Endometrial microvascular endothelial cells (primary cell): ENCODE results near the gene LLGL1. TPM values are rescaled to one million over a fixed set of nuclear protein-coding genes. Genes with fewer than 3 reads are reported as not detected.

Experiments
- in situ Hi-C: cut with HindIII; loops from 2 replicates; pipeline ENCODE4 v1.10.0; 2017; ENCODE audit warnings: low sequenced_read_pairs, low pct_unique_long_range_greater_than_20kb; ENCODE audit errors: inconsistent ontology term
- total RNA-seq: library from RNA; depleted of rRNA; stranded (reverse); fragments of >200 nt; gene quantifications from one replicate; pipeline ENCODE4 v1.2.3, GENCODE V29; 2015; ENCODE audit errors: inconsistent ontology term

LLGL1 gene
- total RNA-seq, 1 donor from 2014 or later = 47.8 TPM

DNA sequence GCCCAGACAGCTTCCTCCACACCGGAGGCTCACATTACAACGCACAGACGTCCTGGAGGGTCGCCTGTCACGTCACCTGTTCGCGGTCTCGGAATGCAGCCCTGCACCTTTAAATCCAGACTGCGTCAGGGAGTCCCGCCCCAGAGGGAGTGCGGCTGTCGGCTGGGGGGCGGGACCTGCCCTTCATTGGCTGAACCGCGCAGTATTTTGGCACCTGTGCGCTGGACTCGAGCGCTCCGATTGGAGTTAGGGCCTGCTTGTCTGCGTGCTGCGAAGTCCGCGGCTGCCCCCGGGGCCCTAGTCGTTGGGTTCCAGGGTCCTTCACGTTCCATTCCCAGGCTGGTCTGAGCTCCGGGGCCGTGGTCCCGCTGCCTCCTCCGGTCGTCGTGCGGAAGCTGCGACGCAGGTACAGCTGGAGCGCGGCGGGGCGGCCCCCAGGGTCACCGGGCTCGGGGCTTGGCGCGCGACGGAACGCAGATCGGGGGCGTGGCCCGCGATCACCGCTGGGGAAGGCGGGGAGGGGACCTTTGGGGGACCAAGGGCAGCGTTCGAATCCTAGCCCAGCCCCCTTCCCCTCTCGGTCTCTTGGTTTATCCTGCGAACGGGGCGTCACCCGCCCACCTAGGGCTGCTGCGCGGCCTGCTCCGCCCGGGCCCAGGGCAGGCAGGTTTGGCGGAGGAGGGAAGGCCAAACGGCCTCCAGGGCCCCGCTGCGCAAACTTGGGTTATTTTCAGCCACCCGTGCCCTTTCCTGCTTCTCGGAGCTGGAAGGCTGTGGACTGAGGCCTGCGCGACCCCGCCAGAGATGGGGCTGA is 35.1 kb downstream of the LLGL1 start, which contains the start of gene MIEF2:
MIEF2 (plus strand) TSS at position 331 of the 814 bp plus-strand sequence. CDS start 2,059 bp downstream, outside the sequence.
- in situ Hi-C loops = no loop called here

DNA sequence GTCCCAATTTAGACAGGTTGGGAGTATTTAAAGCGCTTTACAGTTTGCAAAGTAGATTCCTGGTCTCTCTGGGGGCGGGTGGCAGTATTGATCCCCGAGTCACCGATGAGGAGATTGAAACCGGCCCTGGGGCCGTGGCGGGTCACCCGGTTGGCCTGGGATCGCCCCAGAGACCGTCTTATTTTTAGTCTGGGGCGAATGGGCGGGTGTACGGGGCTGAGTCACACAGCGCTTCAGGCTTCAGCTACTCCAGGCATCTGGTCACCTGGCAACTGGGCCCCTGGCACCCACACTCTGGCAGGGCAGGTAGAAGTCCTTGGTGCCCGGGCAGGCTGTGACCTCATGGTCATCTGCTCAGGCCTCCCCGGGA is 35.7 kb downstream of the LLGL1 start:
- in situ Hi-C loops = no loop called here

DNA sequence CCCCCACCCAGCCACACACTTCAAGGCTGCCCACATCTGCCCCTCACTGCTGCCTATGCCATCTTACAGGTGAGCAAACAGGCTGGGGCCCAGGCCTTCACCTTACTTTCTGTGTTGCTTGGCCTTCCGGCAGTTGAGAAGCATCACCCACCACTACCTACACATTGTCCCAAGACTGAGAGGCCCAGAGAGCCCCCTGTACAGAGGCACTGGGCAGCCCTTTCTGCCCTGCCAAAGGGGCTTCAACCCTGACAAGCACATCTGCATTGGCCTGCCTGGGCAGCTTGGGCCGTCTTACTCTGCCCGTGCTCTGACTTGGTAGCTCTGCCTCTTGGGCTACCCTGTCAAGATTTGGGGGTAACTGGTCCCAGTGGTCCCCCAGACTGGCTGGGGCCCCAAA is 36.2 kb downstream of the LLGL1 start:
- in situ Hi-C loops = no loop called here

DNA sequence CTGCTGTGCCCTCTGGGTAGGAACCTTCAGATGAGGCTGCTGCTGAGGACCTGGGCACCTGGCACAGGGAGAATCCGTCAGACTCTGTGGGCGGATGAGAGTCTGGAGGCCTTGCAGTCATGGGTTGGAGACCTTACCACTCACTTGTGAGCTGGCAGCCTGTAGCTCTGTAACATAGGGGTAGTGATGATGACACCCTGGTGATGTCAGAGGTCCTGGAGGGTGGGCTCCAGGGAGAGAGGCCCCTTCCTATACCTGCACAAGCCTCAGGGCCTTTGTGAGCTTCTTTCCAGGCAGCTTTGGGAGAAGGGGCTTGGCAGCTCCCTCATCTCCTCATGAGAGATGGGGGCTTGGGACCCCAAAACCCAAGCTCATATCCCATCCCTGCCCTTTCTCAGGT is 36.7 kb downstream of the LLGL1 start:
- in situ Hi-C loops = no loop called here

DNA sequence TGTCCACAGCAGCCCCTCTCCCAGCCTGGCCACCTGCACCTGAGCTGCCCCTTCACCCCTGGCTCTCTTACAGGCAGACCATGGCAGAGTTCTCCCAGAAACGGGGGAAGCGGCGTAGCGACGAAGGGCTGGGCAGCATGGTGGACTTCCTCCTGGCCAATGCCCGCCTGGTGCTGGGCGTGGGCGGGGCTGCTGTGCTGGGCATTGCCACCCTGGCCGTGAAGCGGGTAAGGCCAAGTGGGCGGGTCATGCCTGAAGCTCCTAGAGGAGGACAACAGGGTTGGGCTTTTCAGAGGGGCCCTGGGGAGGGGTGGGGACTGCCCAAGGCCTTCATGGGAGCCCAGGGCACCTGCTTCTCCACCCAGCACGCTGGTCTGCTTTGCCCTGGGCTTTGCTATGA is 37.2 kb downstream of the LLGL1 start:
- in situ Hi-C loops = no loop called here

DNA sequence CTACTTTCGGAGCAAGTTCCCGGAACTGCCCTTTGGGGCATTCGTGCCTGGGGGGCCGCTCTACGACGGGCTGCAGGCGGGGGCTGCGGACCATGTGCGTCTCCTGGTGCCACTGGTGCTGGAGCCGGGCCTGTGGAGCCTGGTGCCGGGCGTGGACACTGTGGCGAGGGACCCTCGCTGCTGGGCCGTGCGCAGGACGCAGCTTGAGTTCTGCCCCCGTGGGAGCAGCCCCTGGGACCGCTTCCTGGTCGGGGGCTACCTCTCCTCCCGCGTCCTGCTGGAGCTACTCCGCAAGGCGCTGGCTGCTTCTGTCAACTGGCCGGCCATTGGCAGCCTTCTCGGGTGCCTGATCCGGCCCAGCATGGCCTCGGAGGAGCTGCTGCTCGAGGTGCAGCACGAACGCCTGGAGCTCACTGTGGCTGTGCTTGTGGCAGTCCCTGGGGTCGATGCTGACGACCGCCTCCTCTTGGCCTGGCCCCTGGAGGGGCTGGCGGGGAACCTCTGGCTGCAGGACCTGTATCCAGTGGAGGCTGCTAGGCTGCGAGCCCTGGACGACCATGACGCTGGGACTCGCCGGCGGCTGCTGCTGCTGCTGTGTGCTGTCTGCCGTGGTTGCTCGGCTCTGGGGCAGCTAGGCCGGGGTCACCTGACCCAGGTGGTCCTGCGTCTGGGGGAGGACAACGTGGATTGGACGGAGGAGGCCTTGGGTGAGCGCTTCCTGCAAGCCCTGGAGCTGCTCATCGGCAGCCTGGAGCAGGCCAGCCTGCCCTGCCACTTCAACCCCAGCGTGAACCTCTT is 38.6 kb downstream of the LLGL1 start:
- in situ Hi-C loops = no loop called here

DNA sequence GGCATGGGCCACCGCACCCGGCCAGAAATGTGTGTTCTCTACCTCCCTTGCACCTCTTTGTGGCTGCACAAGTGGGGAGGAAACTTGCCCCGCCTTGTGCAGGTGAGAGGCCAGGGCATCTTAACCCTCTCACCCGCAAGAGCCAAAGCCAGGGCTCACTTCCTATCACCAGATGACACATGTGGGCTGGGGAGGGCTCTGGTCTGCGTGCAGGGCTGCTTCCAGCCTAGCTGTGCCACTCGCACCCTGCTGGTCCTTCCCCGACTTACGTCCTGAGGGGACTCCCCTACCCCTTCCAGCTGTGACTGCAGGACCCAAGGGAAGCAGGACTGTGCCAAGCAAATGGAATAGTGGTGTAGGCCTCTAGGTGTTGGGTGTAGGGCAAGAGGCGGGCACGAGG is 41.9 kb downstream of the LLGL1 start:
- in situ Hi-C loops = no loop called here

DNA sequence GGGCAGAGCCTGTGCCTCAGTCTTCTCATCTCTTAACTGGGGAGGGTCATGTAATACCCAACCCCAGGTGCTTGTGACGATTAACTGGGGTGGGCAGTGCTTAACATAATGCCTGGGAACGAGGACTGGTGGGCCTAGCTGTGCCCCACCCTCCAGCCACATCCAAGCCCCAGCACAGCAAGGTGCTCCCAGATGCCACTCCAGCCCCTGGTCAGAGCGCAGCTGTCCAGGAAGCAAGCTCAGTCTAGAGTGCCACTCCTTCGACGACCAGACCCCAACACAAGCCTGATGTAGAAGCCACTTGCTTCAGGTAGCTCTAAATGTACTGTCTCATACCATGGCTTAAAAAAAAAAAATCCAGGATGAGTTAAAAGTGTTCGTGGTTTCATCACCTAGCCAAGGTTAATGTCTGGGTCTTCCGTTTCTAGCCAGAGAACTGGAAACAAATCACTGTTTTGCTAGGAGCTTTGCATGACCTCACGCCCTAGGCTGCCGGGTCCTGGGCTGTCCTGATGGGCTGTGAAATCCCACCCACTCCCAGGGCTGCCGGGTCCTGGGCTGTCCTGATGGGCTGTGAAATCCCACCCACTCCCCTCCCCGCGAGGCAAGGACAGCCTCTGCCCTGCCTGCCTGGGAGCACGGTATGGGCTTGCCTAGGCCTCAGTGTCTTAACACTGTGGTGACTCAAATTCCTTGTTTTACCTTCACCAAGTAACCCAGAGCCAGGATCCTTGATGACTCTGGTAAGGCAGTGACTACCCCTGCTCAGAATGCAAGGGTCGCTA is 42.7 kb downstream of the LLGL1 start:
- in situ Hi-C loops = no loop called here

DNA sequence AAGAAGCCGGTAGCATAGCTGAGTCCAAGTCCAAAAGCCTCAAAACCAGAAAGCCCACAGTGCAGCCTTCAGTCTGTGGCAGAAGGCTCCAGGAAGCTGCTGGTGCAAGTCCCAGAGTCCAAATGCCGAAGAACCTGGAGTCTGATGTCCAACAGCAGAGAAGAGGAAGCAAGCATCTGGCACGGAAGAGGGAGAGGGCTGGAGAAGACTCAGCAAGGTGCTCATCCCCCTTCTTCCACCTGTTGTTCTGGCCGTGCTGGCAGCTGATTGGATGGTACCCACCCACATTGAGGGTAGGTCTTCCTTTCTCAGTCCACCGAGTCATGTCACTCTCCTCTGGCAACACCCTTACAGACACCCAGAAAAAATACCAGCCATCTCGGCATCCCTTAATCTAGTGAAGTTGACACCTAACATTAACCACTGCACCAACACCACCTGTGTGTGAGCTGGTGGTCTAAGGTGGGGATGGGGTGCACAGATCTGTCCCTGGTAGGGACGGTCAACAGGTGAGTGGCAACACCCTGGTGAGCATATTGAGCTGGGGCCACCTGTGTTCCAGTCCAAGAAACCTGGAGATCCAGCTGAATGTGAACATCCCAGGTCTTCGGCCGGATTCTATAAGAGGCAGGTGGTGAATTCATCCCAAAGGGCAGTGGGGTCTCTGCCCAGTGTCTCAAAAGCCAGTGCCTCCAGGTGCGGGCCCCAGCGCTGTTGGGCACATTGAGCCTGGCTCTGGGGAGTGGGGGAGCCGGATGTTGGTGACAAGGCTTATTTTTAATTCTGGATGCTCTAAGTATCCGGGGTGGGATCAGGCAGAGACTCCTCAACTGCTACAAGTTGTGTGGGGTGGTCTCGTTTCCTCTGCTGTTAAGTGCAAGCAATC is 44.9 kb downstream of the LLGL1 start:
- in situ Hi-C loops = no loop called here

DNA sequence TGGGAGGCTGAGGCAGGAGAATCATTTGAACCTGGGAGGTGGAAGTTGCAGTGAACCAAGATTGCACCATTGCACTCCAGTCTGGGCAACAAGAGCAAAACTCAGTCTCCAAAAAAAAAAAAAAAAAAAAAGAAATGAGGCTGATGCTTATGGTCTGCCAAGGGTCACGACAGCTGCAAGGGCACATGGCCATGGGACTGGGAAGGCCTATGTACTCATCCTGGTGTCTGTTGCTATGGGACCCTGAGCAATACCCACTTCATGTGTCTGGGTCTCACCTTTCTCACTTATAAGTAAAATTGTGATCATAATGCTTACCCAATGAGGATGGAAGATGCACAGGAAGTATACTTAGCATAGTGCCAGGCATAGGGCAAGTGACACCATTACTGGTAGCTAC is 51.6 kb downstream of the LLGL1 start:
- in situ Hi-C loops = no loop called here

DNA sequence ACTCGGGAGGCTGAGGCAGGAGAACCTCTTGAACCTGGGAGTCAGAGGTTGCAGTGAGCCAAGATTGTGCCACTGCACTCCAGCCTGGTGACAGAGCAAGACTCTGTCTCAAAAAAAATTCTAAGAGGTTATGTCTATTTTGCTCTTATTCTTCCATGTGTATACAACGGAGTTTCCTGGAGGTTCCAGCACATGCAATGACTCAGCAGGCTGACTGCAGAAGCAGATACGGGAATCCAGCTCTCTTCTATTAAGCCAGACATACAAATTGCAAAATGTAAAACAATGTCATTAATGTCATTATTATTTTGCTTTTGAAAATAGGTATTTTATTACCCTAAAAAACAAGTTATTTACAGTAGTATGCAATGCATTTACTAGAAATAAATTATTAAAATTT is 53.4 kb downstream of the LLGL1 start:
- in situ Hi-C loops = no loop called here

DNA sequence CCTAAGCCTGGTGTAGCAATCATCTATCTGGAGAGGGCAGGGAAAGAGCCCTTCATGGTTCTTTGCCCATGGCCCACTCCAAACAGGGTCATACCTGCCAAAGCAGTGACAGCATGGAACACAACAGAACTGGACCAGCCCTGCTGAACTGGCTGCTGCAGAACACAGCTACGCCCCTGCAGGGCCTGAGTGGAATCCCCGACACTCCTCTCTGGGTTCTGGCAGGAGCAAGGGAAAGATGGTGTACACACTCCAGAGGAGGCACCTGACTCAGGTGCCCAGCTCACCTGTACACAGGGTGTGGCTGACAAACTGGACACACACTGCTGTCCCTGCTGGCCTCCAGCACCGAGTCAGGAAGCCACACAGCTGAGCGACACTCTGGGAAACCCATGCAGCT is 54.8 kb downstream of the LLGL1 start:
- in situ Hi-C loops = no loop called here

DNA sequence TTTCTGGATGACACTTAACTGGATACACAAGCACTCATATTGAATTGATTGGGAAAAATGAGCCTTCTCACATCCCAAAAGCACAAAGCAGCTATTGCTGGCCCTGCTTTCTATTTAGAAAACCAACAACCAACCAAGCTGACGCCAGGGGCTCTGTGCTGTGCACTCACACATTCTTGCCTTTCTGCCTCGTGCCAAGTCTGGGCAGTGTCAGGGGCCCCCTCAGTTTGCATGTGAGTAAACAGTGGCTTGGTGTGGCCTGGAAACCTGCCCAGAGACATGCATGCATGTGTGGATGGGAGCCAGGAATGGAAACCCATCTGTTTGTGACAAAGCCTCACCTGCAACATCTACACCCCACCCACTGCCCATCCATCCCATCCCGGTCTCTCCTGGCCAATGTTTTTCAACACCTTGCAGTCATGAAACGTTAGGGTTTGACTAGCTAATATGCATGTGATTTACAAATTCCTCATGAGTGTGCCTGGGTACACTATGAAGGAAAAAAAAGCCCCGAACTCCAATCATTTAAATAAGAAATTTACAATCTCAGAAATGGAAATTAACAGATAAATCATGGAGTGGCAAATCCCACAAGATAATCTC is 55.4 kb downstream of the LLGL1 start:
- in situ Hi-C loops = no loop called here

DNA sequence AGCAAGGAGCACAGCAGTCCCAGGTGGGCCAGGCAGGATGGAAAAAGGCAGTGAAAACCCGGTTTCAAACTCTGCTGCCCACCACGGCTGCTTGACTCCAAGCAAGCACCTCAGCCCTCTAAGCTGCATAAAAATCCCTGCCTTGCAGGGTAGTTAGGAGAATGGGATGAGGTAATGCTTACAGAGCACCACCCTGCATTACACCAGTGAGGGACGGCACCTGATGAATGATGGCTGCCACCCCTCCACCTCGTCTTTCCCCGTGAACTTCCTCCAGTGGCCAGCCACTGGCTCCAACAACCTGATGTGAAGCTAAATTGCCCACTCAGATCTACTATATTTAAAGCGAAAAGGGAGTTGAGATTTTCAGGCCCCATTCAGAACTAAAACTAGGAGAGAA is 56.4 kb downstream of the LLGL1 start:
- in situ Hi-C loops = no loop called here

DNA sequence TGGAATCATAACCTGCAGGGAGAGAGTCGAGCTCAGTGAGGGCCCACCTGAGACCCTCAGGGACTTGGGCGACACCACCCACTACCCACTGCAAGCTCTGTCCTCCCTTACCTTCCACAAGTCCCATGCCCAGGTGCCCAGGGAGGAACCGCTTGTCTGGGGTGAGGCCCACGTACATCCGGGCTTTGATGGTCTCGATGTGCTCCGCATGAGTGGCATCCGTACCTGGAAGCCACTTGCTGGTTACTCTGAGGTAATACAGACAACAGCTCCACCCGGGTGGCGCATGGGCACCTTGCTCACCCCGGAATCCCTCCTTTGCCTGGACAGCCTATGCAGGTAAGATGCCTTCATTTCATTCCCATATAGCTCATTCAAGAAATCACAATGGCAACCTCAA is 59.9 kb downstream of the LLGL1 start:
- in situ Hi-C loops = no loop called here

DNA sequence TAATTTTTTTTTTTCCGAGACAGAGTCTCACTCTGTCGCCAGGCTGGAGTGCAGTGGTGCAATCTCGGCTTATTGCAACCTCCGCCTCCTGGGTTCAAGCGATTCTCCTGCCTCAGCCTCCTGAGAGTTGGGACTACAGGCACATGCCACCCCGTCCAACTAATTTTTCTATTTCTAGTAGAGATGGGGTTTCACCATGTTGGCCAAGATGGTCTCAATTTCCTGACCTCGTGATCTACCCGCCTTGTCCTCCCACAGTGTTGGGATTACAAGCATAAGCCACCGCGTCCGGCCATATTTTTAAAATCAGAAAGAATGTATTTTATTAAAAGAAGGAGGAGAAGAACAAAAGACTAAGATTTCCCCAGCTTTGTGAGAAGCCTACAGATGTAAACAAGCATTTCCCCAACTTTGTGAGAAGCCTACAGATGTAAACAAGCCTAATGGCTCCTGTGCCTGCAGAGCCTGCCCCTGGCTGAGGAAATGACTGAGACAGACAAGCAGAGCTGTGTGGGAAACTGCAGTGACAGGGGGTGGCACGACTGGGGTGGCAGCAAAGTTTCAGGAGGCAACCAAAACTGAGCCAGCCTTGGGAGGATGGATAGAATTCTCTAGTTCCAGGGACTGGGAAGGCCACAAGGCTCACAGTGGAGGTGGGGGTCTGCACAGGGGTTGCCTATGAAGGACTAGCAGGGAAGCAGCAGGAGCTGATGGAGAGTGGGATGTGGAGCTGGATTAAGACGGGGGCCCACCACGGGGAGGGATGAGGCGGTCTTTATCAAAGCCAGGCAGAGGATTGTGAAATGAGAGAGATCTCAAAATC is 66.5 kb downstream of the LLGL1 start:
- in situ Hi-C loops = no loop called here
